Liver (tissue), 3 donors: ENCODE measurements around the gene ZNF175.

Source experiments
- EGR1 ChIP-seq, 2 donors: IDR thresholded peaks; 2 replicates each; pipeline ENCODE4 v1.6.1; 2016 to 2018; ENCODE audit warnings: antibody characterized with exemption in 2 of 2, low read depth in 2 of 2
- FOXA1 ChIP-seq: IDR thresholded peaks from 2 replicates; pipeline ENCODE4 v1.6.1; 2016; ENCODE audit warnings: antibody characterized with exemption
- GABPA ChIP-seq, 2 donors: IDR thresholded peaks in 1 of 2; conservative IDR thresholded peaks in 1 of 2; 2 replicates each; pipeline ENCODE4 v1.6.1; 2016; ENCODE audit warnings: antibody characterized with exemption in 2 of 2, mild to moderate bottlenecking in 1 of 2, moderate library complexity in 1 of 2
- HNF4A ChIP-seq, 2 donors: conservative IDR thresholded peaks; 2 replicates each; pipeline ENCODE4 v1.6.1; 2016; ENCODE audit warnings: antibody characterized with exemption in 2 of 2, mild to moderate bottlenecking in 2 of 2
- RAD21 ChIP-seq, 2 donors: IDR thresholded peaks; 2 replicates each; pipeline ENCODE4 v1.6.1; 2016; ENCODE audit warnings: antibody characterized with exemption in 2 of 2, mild to moderate bottlenecking in 2 of 2
- RXRA ChIP-seq, 2 donors: IDR thresholded peaks; 2 replicates each; pipeline ENCODE4 v1.6.1; 2017 to 2018; ENCODE audit warnings: antibody characterized with exemption in 2 of 2, mild to moderate bottlenecking in 1 of 2
- SP1 ChIP-seq: IDR thresholded peaks from 2 replicates; pipeline ENCODE4 v1.6.1; 2018; ENCODE audit warnings: antibody characterized with exemption, mild to moderate bottlenecking
- TAF1 ChIP-seq: conservative IDR thresholded peaks from 2 replicates; pipeline ENCODE4 v1.6.1; 2016; ENCODE audit warnings: antibody characterized with exemption, mild to moderate bottlenecking
- YY1 ChIP-seq: IDR thresholded peaks from 2 replicates; pipeline ENCODE4 v1.6.1; 2016; ENCODE audit warnings: antibody characterized with exemption, mild to moderate bottlenecking
- TF ChIP-seq, protein P1 (sequence below): fragments of 150-350 bp; IDR thresholded peaks from 2 replicates; pipeline ENCODE4 v1.5.1; 2017; ENCODE audit warnings: improper control_type of control experiment, low read depth, low read length; ENCODE audit not compliant: missing input control
- TF ChIP-seq, protein P2 (sequence below): IDR thresholded peaks from 2 replicates; pipeline ENCODE4 v1.6.1; 2016; ENCODE audit warnings: antibody characterized with exemption, mild to moderate bottlenecking
- TF ChIP-seq, protein P3 (sequence below): IDR thresholded peaks from 2 replicates; pipeline ENCODE4 v1.6.1; 2016; ENCODE audit warnings: antibody characterized with exemption
- donor health status: healthy.
- donor health status: healthy.

GRCh38 chr19:51586799-51587198, 15.7 kb downstream of the ZNF175 start:
- TF ChIP-seq, protein P1, sequence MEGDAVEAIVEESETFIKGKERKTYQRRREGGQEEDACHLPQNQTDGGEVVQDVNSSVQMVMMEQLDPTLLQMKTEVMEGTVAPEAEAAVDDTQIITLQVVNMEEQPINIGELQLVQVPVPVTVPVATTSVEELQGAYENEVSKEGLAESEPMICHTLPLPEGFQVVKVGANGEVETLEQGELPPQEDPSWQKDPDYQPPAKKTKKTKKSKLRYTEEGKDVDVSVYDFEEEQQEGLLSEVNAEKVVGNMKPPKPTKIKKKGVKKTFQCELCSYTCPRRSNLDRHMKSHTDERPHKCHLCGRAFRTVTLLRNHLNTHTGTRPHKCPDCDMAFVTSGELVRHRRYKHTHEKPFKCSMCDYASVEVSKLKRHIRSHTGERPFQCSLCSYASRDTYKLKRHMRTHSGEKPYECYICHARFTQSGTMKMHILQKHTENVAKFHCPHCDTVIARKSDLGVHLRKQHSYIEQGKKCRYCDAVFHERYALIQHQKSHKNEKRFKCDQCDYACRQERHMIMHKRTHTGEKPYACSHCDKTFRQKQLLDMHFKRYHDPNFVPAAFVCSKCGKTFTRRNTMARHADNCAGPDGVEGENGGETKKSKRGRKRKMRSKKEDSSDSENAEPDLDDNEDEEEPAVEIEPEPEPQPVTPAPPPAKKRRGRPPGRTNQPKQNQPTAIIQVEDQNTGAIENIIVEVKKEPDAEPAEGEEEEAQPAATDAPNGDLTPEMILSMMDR: no peak
- TF ChIP-seq, protein P2, sequence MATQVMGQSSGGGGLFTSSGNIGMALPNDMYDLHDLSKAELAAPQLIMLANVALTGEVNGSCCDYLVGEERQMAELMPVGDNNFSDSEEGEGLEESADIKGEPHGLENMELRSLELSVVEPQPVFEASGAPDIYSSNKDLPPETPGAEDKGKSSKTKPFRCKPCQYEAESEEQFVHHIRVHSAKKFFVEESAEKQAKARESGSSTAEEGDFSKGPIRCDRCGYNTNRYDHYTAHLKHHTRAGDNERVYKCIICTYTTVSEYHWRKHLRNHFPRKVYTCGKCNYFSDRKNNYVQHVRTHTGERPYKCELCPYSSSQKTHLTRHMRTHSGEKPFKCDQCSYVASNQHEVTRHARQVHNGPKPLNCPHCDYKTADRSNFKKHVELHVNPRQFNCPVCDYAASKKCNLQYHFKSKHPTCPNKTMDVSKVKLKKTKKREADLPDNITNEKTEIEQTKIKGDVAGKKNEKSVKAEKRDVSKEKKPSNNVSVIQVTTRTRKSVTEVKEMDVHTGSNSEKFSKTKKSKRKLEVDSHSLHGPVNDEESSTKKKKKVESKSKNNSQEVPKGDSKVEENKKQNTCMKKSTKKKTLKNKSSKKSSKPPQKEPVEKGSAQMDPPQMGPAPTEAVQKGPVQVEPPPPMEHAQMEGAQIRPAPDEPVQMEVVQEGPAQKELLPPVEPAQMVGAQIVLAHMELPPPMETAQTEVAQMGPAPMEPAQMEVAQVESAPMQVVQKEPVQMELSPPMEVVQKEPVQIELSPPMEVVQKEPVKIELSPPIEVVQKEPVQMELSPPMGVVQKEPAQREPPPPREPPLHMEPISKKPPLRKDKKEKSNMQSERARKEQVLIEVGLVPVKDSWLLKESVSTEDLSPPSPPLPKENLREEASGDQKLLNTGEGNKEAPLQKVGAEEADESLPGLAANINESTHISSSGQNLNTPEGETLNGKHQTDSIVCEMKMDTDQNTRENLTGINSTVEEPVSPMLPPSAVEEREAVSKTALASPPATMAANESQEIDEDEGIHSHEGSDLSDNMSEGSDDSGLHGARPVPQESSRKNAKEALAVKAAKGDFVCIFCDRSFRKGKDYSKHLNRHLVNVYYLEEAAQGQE: no peak
- TF ChIP-seq GABPA (IDR thresholded peaks at IDR 0.05 in 1 of 2, conservative IDR thresholded peaks at IDR 0.05 in 1 of 2): no peak
- TF ChIP-seq HNF4A (conservative IDR thresholded peaks at IDR 0.05): no peak
- TF ChIP-seq, protein P3, sequence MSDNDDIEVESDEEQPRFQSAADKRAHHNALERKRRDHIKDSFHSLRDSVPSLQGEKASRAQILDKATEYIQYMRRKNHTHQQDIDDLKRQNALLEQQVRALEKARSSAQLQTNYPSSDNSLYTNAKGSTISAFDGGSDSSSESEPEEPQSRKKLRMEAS: no peak
- TF ChIP-seq RXRA (IDR thresholded peaks at IDR 0.05): no peak
- TF ChIP-seq SP1: no peak
- TF ChIP-seq YY1: no peak
- TF ChIP-seq EGR1 (IDR thresholded peaks at IDR 0.05; ENCODE audit: low read depth in 2 of 2): no peak
- TF ChIP-seq TAF1: no peak
- no peak for TF ChIP-seq FOXA1
- no peak for TF ChIP-seq RAD21 (IDR thresholded peaks at IDR 0.05)
